GM12872 (cell line): ENCODE results near the gene FCHO1.

Source experiments
- CTCF ChIP-seq: IDR thresholded peaks from 3 replicates; pipeline ENCODE4 v1.5.1; 2011; ENCODE audit warnings: low read depth, mild to moderate bottlenecking, low read length, moderate library complexity; ENCODE audit not compliant: insufficient read depth

FCHO1 gene

GRCh38 chr19:17802137-17802858 lies 51.0 kb downstream of the FCHO1 start:
- no peak for TF ChIP-seq CTCF

GRCh38 chr19:17803264-17803896 lies 52.1 kb downstream of the FCHO1 start:
- no peak for TF ChIP-seq CTCF

GRCh38 chr19:17805427-17805826 lies 54.1 kb downstream of the FCHO1 start:
- no peak for TF ChIP-seq CTCF

GRCh38 chr19:17806945-17807344 lies 55.7 kb downstream of the FCHO1 start:
- TF ChIP-seq CTCF = no peak

GRCh38 chr19:17807731-17808316 lies 56.5 kb downstream of the FCHO1 start:
- no peak for TF ChIP-seq CTCF

GRCh38 chr19:17811103-17811502 lies 59.8 kb downstream of the FCHO1 start:
- TF ChIP-seq CTCF = no peak

GRCh38 chr19:17811681-17812080 lies 60.4 kb downstream of the FCHO1 start:
- TF ChIP-seq CTCF = no peak
